H1 (cell line): ENCODE data around the gene CNNM3. TPM values are rescaled to one million over a fixed set of nuclear protein-coding genes. Genes with fewer than 3 reads are reported as not detected.

Experiments used
- CTCF ChIA-PET: fragments of 300-600 bp; sonication (Branson Sonifier 250); formaldehyde crosslinking; loops from one replicate; lab custom pipeline; 2021; ENCODE audit not compliant: partially characterized antibody; lab: Charles Lee
- POLR2A ChIA-PET: fragments of 300-600 bp; sonication (Branson Sonifier 250); formaldehyde crosslinking; loops from one replicate; lab custom pipeline; 2021; ENCODE audit warnings: inconsistent platforms; ENCODE audit not compliant: partially characterized antibody; lab: Charles Lee
- DNase-seq, 2 experiments: peaks; one replicate each; pipeline versions ENCODE4 v3.0.0 to v3.0.0-alpha.2; 2010 to 2022; ENCODE audit warnings: low spot score in 2 of 2, low read depth in 1 of 2, mixed read lengths in 1 of 2
- FAIRE-seq: peaks from 2 replicates; lab custom pipeline; 2011; peaks lifted over from hg19 to GRCh38; lab: Jason Lieb, UNC
- H2AFZ ChIP-seq: 2 replicates; pipeline ENCODE4 v1.8.1; 2012; ENCODE audit warnings: low read length, inconsistent platforms
- H2AK5ac ChIP-seq: 2 replicates; pipeline ENCODE4 v1.6.1; 2013; ENCODE audit warnings: low read depth, low read length
- H2BK120ac ChIP-seq: replicated peaks from 2 replicates; pipeline ENCODE3; 2013; ENCODE audit warnings: low read depth, low read length, inconsistent platforms
- H2BK12ac ChIP-seq: 2 replicates; pipeline ENCODE4 v1.6.1; 2013; ENCODE audit warnings: low read depth, low read length
- H2BK15ac ChIP-seq: 2 replicates; pipeline ENCODE4 v1.6.1; 2013; ENCODE audit warnings: low read length
- H2BK20ac ChIP-seq: 2 replicates; pipeline ENCODE4 v1.6.1; 2013; ENCODE audit warnings: low read length
- H2BK5ac ChIP-seq: 2 replicates; pipeline ENCODE4 v1.6.1; 2013; ENCODE audit warnings: low read depth, low read length
- H3K14ac ChIP-seq: 2 replicates; pipeline ENCODE4 v1.6.1; 2013; ENCODE audit warnings: inconsistent platforms; ENCODE audit not compliant: insufficient read length
- H3K18ac ChIP-seq: 2 replicates; pipeline ENCODE4 v1.6.1; 2013; ENCODE audit warnings: low read length; ENCODE audit errors: extremely low read depth
- H3K23ac ChIP-seq: 2 replicates; pipeline ENCODE4 v1.6.1; 2013; ENCODE audit warnings: inconsistent platforms; ENCODE audit not compliant: insufficient read length
- H3K23me2 ChIP-seq: 2 replicates; pipeline ENCODE4 v1.6.1; 2013; ENCODE audit warnings: low read depth, low read length
- H3K27ac ChIP-seq: 2 replicates; pipeline ENCODE4 v1.6.1; 2011; ENCODE audit warnings: low read depth, low read length, inconsistent platforms
- H3K27me3 ChIP-seq, 4 experiments: replicated peaks in 1 of 4; 1 replicate in 1 of 4; 2 replicates in 3 of 4; pipeline versions ENCODE4 v1.6.1 to v1.8.1; 2011 to 2013; ENCODE audit warnings: low read length in 3 of 4, mild to moderate bottlenecking in 3 of 4, inconsistent platforms in 2 of 4, mixed read lengths in 2 of 4, moderate library complexity in 1 of 4; ENCODE audit not compliant: control insufficient read depth in 3 of 4, insufficient read depth in 3 of 4; ENCODE audit errors: extremely low read depth in 1 of 4
- H3K36me3 ChIP-seq, 4 experiments: 2 replicates each; pipeline versions ENCODE4 v1.6.1 to v1.8.1; 2011 to 2013; ENCODE audit warnings: mild to moderate bottlenecking in 4 of 4, low read length in 3 of 4, moderate library complexity in 2 of 4, control low read depth in 1 of 4, inconsistent platforms in 1 of 4; ENCODE audit not compliant: insufficient read depth in 4 of 4, control insufficient read depth in 2 of 4
- H3K4ac ChIP-seq: replicated peaks from 2 replicates; pipeline ENCODE3; 2013; ENCODE audit warnings: low read length, low read depth, mixed read lengths, inconsistent platforms; ENCODE audit not compliant: insufficient read length
- H3K4me1 ChIP-seq, 4 experiments: replicated peaks in 1 of 4; 1 replicate in 1 of 4; 2 replicates in 3 of 4; pipeline versions ENCODE4 v1.6.1 to v1.8.1; 2011 to 2013; ENCODE audit warnings: low read length in 3 of 4, inconsistent platforms in 2 of 4, mixed read lengths in 1 of 4; ENCODE audit not compliant: insufficient read depth in 4 of 4, control insufficient read depth in 3 of 4
- H3K4me2 ChIP-seq, 2 experiments: 2 replicates each; pipeline versions ENCODE4 v1.6.1 to v1.8.1; 2011 to 2013; ENCODE audit warnings: low read depth in 2 of 2, low read length in 2 of 2, control low read depth in 1 of 2, inconsistent platforms in 1 of 2, mild to moderate bottlenecking in 1 of 2; ENCODE audit not compliant: insufficient read depth in 1 of 2
- H3K4me3 ChIP-seq, 4 experiments: fragments of 200-600, 300-600 bp in 1 of 4; sonication (generic), shearing (Covaris generic), sonication (Bioruptor Twin) in 1 of 4; 2 replicates each; pipeline versions ENCODE4 v1.5.1 to v1.8.1; 2011 to 2016; ENCODE audit warnings: low read length in 4 of 4, low read depth in 3 of 4, control low read depth in 2 of 4, inconsistent platforms in 2 of 4, mild to moderate bottlenecking in 2 of 4, mixed read lengths in 1 of 4, moderate library complexity in 1 of 4; ENCODE audit not compliant: insufficient read depth in 2 of 4; ENCODE audit errors: extremely low read depth in 1 of 4
- H3K56ac ChIP-seq: replicated peaks from 2 replicates; pipeline ENCODE3; 2013; ENCODE audit warnings: low read depth, mild to moderate bottlenecking, mixed read lengths, low read length, inconsistent platforms; ENCODE audit not compliant: insufficient read length
- H3K79me1 ChIP-seq: 2 replicates; pipeline ENCODE4 v1.6.1; 2013; ENCODE audit warnings: low read depth, low read length, control low read depth
- H3K79me2 ChIP-seq, 2 experiments: 2 replicates each; pipeline versions ENCODE4 v1.6.1 to v1.8.1; 2012 to 2013; ENCODE audit warnings: low read length in 2 of 2, mild to moderate bottlenecking in 2 of 2, inconsistent platforms in 1 of 2; ENCODE audit not compliant: insufficient read depth in 2 of 2, control insufficient read depth in 1 of 2
- H3K9ac ChIP-seq, 4 experiments: replicated peaks in 1 of 4; 1 replicate in 1 of 4; 2 replicates in 3 of 4; pipeline versions ENCODE4 v1.6.1 to v1.8.1; 2011 to 2013; ENCODE audit warnings: low read depth in 3 of 4, low read length in 3 of 4, control low read depth in 2 of 4, mild to moderate bottlenecking in 2 of 4, moderate library complexity in 2 of 4, inconsistent platforms in 1 of 4; ENCODE audit errors: extremely low read depth in 1 of 4
- H3K9me3 ChIP-seq, 2 experiments: 2 replicates each; pipeline versions ENCODE4 v1.6.1 to v1.8.1; 2012 to 2013; ENCODE audit warnings: mild to moderate bottlenecking in 2 of 2, moderate library complexity in 2 of 2, control low read depth in 1 of 2, inconsistent platforms in 1 of 2, low read depth in 1 of 2, low read length in 1 of 2, mixed read lengths in 1 of 2; ENCODE audit not compliant: insufficient read depth in 2 of 2
- H4K20me1 ChIP-seq, 2 experiments: replicated peaks in 1 of 2; 2 replicates each; pipeline versions ENCODE3 to v1.8.1; 2011 to 2013; ENCODE audit warnings: inconsistent platforms in 2 of 2, low read length in 2 of 2, mild to moderate bottlenecking in 1 of 2; ENCODE audit not compliant: insufficient read depth in 2 of 2, control insufficient read depth in 1 of 2
- H4K5ac ChIP-seq: 2 replicates; pipeline ENCODE4 v1.6.1; 2013; ENCODE audit warnings: low read length, low read depth, mixed read lengths, inconsistent platforms; ENCODE audit not compliant: insufficient read length
- H4K8ac ChIP-seq: 2 replicates; pipeline ENCODE4 v1.8.0; 2013; ENCODE audit warnings: mild to moderate bottlenecking, moderate library complexity, low read length, inconsistent platforms; ENCODE audit not compliant: insufficient read depth; ENCODE audit errors: extremely low read depth
- H4K91ac ChIP-seq: replicated peaks from 2 replicates; pipeline ENCODE3; 2013; ENCODE audit warnings: low read length, mixed read lengths, inconsistent platforms; ENCODE audit not compliant: insufficient read length
- ASH2L ChIP-seq: fragments of 200-600, 300-600 bp; sonication (generic); IDR thresholded peaks from one replicate; pipeline ENCODE4 v1.7.1; 2017; ENCODE audit warnings: low read length
- BCL11A ChIP-seq, 2 experiments: IDR thresholded peaks; one replicate each; pipeline ENCODE4 v1.6.1; 2011; ENCODE audit warnings: low read depth in 2 of 2, low read length in 2 of 2, mild to moderate bottlenecking in 2 of 2
- GABPA ChIP-seq: IDR thresholded peaks from 2 replicates; pipeline ENCODE4 v1.6.1; 2011; ENCODE audit warnings: mild to moderate bottlenecking, low read length, moderate library complexity, borderline replicate concordance; ENCODE audit not compliant: insufficient read depth
- HDAC2 ChIP-seq, 2 experiments: fragments of 300-600 bp in 1 of 2; sonication (generic) in 1 of 2; IDR thresholded peaks; 2 replicates each; pipeline ENCODE4 v1.6.1; 2011 to 2012; ENCODE audit warnings: low read depth in 2 of 2, low read length in 2 of 2, mild to moderate bottlenecking in 2 of 2, moderate library complexity in 2 of 2, borderline replicate concordance in 1 of 2, inconsistent platforms in 1 of 2
- KDM4A ChIP-seq: IDR thresholded peaks from one replicate; pipeline ENCODE4 v1.7.1; 2012; ENCODE audit warnings: low read depth, mild to moderate bottlenecking, moderate library complexity, low read length, inconsistent platforms; ENCODE audit not compliant: severe bottlenecking
- SIN3A ChIP-seq, 2 experiments: IDR thresholded peaks in 1 of 2; conservative IDR thresholded peaks in 1 of 2; 2 replicates each; pipeline ENCODE4 v1.6.1; 2011 to 2012; ENCODE audit warnings: low read length in 2 of 2, improper control_type of control experiment in 1 of 2, low read depth in 1 of 2, mild to moderate bottlenecking in 1 of 2
- WGBS, 2 experiments: shearing (Covaris generic) in 1 of 2; methylation state at CpG; one replicate each; pipeline versions ENCODE4 v1.1.6 to v1.1.7; 2013 to 2015; ENCODE audit warnings: low lambda C conversion rate in 2 of 2, mixed read lengths in 2 of 2, inconsistent platforms in 1 of 2, low coverage in 1 of 2, missing lambda C conversion rate in 1 of 2; ENCODE audit not compliant: insufficient replicate concordance in 2 of 2, insufficient coverage in 1 of 2, insufficient read length in 1 of 2; ENCODE audit errors: extremely low coverage in 1 of 2, missing lambda C conversion rate in 1 of 2; 5-methylcytosine and 5-hydroxymethylcytosine counted together
- polyA plus RNA-seq, 7 experiments: library from polyadenylated mRNA; depleted of rRNA in 3 of 7; stranded (reverse) in 5 of 7; unstranded in 2 of 7; fragments of >200 nt in 5 of 7; fragments of 200-250 nt in 2 of 7; gene quantifications; 1 replicate in 5 of 7; 2 replicates in 1 of 7; 4 replicates in 1 of 7; pipeline versions ENCODE4 v1.2.1 to v1.2.3, GENCODE V29; 2011 to 2013; ENCODE audit warnings: missing spikeins in 2 of 7, mixed read lengths in 2 of 7
- total RNA-seq: library from RNA; stranded (reverse); fragmentation: NEBNext Ultra II Directional; extraction: Animal tissue kit (Norgen Biotek cat#: 25700); gene quantifications from 2 replicates; pipeline ENCODE4 v1.2.1, GENCODE V29; 2021

The CNNM3 gene
- total and polyA plus RNA-seq, 2 of the 8 experiments (the other 6 are each of a cell fraction or from before 2014, with no cell fraction given): 29.1 to 29.2 TPM

- TF ChIP-seq ASH2L (no peak), BCL11A (IDR thresholded peaks at IDR 0.05; ENCODE audit: low read depth in 2 of 2, low read length in 2 of 2) (no peak), GABPA (no peak), KDM4A (no peak), HDAC2 (IDR thresholded peaks at IDR 0.05; ENCODE audit: borderline replicate concordance in 1 of 2, low read depth in 2 of 2, low read length in 2 of 2) (no peak), SIN3A (conservative IDR thresholded peaks at IDR 0.05 in 1 of 2, IDR thresholded peaks at IDR 0.05 in 1 of 2; ENCODE audit: low read depth in 1 of 2, low read length in 2 of 2) (no peak)
- no peak overlapping the region for H3K18ac ChIP-seq
- no peak overlapping the region for H3K14ac ChIP-seq
- no peak overlapping the region for H3K23ac ChIP-seq
- no peak overlapping the region for H3K4me3 ChIP-seq
- H2BK20ac ChIP-seq: no peak overlapping the region
- no peak overlapping the region for H2BK12ac ChIP-seq
- H3K27me3 ChIP-seq: no peaks in the 10 kb centered on the region
- H4K20me1 ChIP-seq: peaks cover 14 to 15% of the 10 kb centered on the region in 2 experiments
- no peak overlapping the region for H3K4ac ChIP-seq
- peaks cover 17 to 43% (median 34%) of the 10 kb centered on the region in 4 experiments for H3K36me3 ChIP-seq
- DNase-seq (no peak), FAIRE-seq (no peak)
- no peaks in the 10 kb centered on the region for H3K9me3 ChIP-seq
- H2BK5ac ChIP-seq: no peak overlapping the region; the same call in 1 of the 2 replicates
- H4K5ac ChIP-seq: no peak overlapping the region
- peaks cover 6% of the 10 kb centered on the region; the same call in 1 of the 2 replicates for H3K79me1 ChIP-seq
- H2BK15ac ChIP-seq: no peak overlapping the region
- no peak overlapping the region for H3K27ac ChIP-seq
- peaks cover 10% of the 10 kb centered on the region; the same call in 1 of the 2 replicates for H3K23me2 ChIP-seq
- no peak overlapping the region for H3K9ac ChIP-seq
- H3K4me1 ChIP-seq: peaks cover 3 to 11% (median 8%) of the 10 kb centered on the region in 4 experiments
- H4K8ac ChIP-seq: no peak overlapping the region
- peaks cover 0 to 17% of the 10 kb centered on the region in 2 experiments; a peak in 3 of 4 replicates for H3K79me2 ChIP-seq
- no peak overlapping the region for H2BK120ac ChIP-seq
- no peak overlapping the region for H3K56ac ChIP-seq
- CTCF ChIA-PET: interaction anchor here (1.4 to 8.3 kb wide), 9 partner anchors 9 to 96 kb away, joined by 3 to 89 read pairs (median 21); no protein-coding TSS in a partner anchor
- H3K4me2 ChIP-seq: peak overlapping the region in 1 of 2 experiments; percentile 54; a peak in 1 of 4 replicates
- WGBS, 2 experiments: 78 to 100% methylated on average over 1 to 4 of the region's 4 CpGs
- no peak overlapping the region for H2AK5ac ChIP-seq
- POLR2A ChIA-PET: interaction anchor here (0.6 to 5.8 kb wide), 10 partner anchors 8 to 90 kb away, joined by 3 to 49 read pairs (median 5); partner anchors contain the start of gene SEMA4C
- no peak overlapping the region for H4K91ac ChIP-seq
- H2AFZ ChIP-seq: no peak overlapping the region
Observed at GRCh38 chr2:96859681-96860064, 43.6 kb downstream of the CNNM3 start.
